Karpas-422 (cell line): ENCODE measurements around the gene CTSC. TPM values are rescaled to one million over a fixed set of nuclear protein-coding genes. Genes with fewer than 3 reads are reported as not detected.

Experiments used
- DNase-seq: peaks from one replicate; pipeline ENCODE4 v3.0.0-alpha.2; 2015
- H2AFZ ChIP-seq: fragments of 200-600 bp; sonication (generic); 2 replicates; pipeline ENCODE4 v1.6.1; 2014; ENCODE audit warnings: antibody characterized with exemption, low read length, mixed read lengths
- H3K27ac ChIP-seq: fragments of 200-600 bp; sonication (generic); 2 replicates; pipeline ENCODE4 v1.5.1; 2014; ENCODE audit warnings: mild to moderate bottlenecking, low read length, moderate library complexity
- H3K27me3 ChIP-seq: fragments of 200-600 bp; sonication (generic); 2 replicates; pipeline ENCODE4 v1.6.1; 2014; ENCODE audit warnings: low read length, mixed read lengths
- H3K36me3 ChIP-seq: fragments of 200-600 bp; sonication (generic); 2 replicates; pipeline ENCODE4 v1.6.1; 2014; ENCODE audit warnings: low read length, mixed read lengths; ENCODE audit not compliant: insufficient read depth
- H3K4me1 ChIP-seq: fragments of 200-600 bp; sonication (generic); 2 replicates; pipeline ENCODE4 v1.6.1; 2014; ENCODE audit warnings: mild to moderate bottlenecking, low read length, mixed read lengths
- H3K4me2 ChIP-seq: fragments of 200-600 bp; sonication (generic); 2 replicates; pipeline ENCODE4 v1.6.1; 2014; ENCODE audit warnings: low read length, low read depth, mild to moderate bottlenecking; ENCODE audit not compliant: poor library complexity, severe bottlenecking
- H3K4me3 ChIP-seq: fragments of 200-600 bp; sonication (generic); 2 replicates; pipeline ENCODE4 v1.5.1; 2014; ENCODE audit warnings: mild to moderate bottlenecking, antibody characterized with exemption, low read length, mixed read lengths
- H3K79me2 ChIP-seq: fragments of 200-600 bp; sonication (generic); 2 replicates; pipeline ENCODE4 v1.6.1; 2014; ENCODE audit warnings: mild to moderate bottlenecking, low read length, mixed read lengths
- H3K9ac ChIP-seq: fragments of 200-600 bp; sonication (generic); 2 replicates; pipeline ENCODE4 v1.6.0; 2014; ENCODE audit warnings: low read length
- H3K9me2 ChIP-seq: fragments of 200-600 bp; sonication (generic), shearing (Covaris generic); replicated peaks from 2 replicates; pipeline ENCODE4 v1.6.0; 2014; ENCODE audit warnings: mild to moderate bottlenecking, low read length, moderate library complexity; ENCODE audit not compliant: insufficient read depth
- H3K9me3 ChIP-seq: fragments of 300-700, 200-600 bp; sonication (generic); 2 replicates; pipeline ENCODE4 v1.6.1; 2014; ENCODE audit warnings: low read length, mixed read lengths
- H4K20me1 ChIP-seq: fragments of 200-600 bp; sonication (generic); 2 replicates; pipeline ENCODE4 v1.6.1; 2014; ENCODE audit warnings: mild to moderate bottlenecking, antibody characterized with exemption, low read length, low read depth; ENCODE audit not compliant: insufficient read depth
- total RNA-seq: library from RNA; depleted of rRNA; stranded (reverse); fragments of >200 nt; shearing (Covaris generic); gene quantifications from 2 replicates; pipeline ENCODE4 v1.2.3, GENCODE V29; 2014; ENCODE audit warnings: low replicate concordance

Gene CTSC
- total RNA-seq, 1 experiment from 2014 or later: 453 TPM

- H3K36me3 ChIP-seq: peaks cover 64% of the 10 kb centered on the region
- no peak overlapping the region for H2AFZ ChIP-seq
- H3K27me3 ChIP-seq: no peaks in the 10 kb centered on the region
- H3K9ac ChIP-seq: no peak overlapping the region
- no peak overlapping the region for H3K4me2 ChIP-seq
- H3K79me2 ChIP-seq: peaks cover 2% of the 10 kb centered on the region; the same call in 1 of the 2 replicates
- H3K9me2 ChIP-seq: 0 out of 2 replicates have a peak, but pooled peaks cover 3% of the 10 kb centered on the region
- no peaks in the 10 kb centered on the region for H3K4me1 ChIP-seq
- H3K9me3 ChIP-seq: no peaks in the 10 kb centered on the region
- no peaks in the 10 kb centered on the region for H4K20me1 ChIP-seq
- no peak overlapping the region for H3K4me3 ChIP-seq
- no peak for DNase-seq
- no peak overlapping the region for H3K27ac ChIP-seq
These were observed 54.6 kb downstream of the CTSC start for GRCh38 chr11:88282747-88283515.

- no peaks in the 10 kb centered on the region for H3K9me2 ChIP-seq
- no peaks in the 10 kb centered on the region for H3K9me3 ChIP-seq
- peaks cover 60% of the 10 kb centered on the region for H3K36me3 ChIP-seq
- no peaks in the 10 kb centered on the region for H4K20me1 ChIP-seq
- H3K4me3 ChIP-seq: no peak overlapping the region
- peak; percentile 60 for DNase-seq
- H3K79me2 ChIP-seq: 0 out of 2 replicates have a peak, but pooled peaks cover 5% of the 10 kb centered on the region
- H2AFZ ChIP-seq: no peak overlapping the region
- no peak overlapping the region for H3K4me2 ChIP-seq
- no peaks in the 10 kb centered on the region for H3K27me3 ChIP-seq
- no peak overlapping the region for H3K9ac ChIP-seq
- H3K27ac ChIP-seq: no peak overlapping the region
- no peaks in the 10 kb centered on the region for H3K4me1 ChIP-seq
These were observed 56.2 kb downstream of the CTSC start for GRCh38 chr11:88281317-88281712.

- Histone ChIP-seq H3K79me2 (0 out of 2 replicates have a peak, but pooled peaks cover 5% of the 10 kb centered on the region), H3K27me3 (no peaks in the 10 kb centered on the region)
These were observed 56.7 kb downstream of the CTSC start for GRCh38 chr11:88280673-88281316.

GRCh38 chr11:88277349-88277915 is 60.1 kb downstream of the CTSC start:
- Histone ChIP-seq H3K4me2 (no peak overlapping the region), H3K36me3 (peaks cover 63% of the 10 kb centered on the region), H3K4me1 (no peaks in the 10 kb centered on the region), H3K27me3 (no peaks in the 10 kb centered on the region), H3K9me3 (no peaks in the 10 kb centered on the region; the same call in 1 of the 2 replicates), H3K27ac (no peak overlapping the region), H3K4me3 (no peak overlapping the region), H3K9me2 (no peaks in the 10 kb centered on the region), H3K9ac (no peak overlapping the region), H2AFZ (no peak overlapping the region), H4K20me1 (no peaks in the 10 kb centered on the region), H3K79me2 (peaks cover 12% of the 10 kb centered on the region; the same call in 1 of the 2 replicates)
- DNase-seq: no peak

More at GRCh38 chr11:88280673-88281316, 56.7 kb downstream of the CTSC start:
- no peak for DNase-seq
- no peak overlapping the region for H3K4me2 ChIP-seq
- H2AFZ ChIP-seq: no peak overlapping the region
- H3K4me3 ChIP-seq: no peak overlapping the region
- no peaks in the 10 kb centered on the region for H3K4me1 ChIP-seq
- no peak overlapping the region for H3K9ac ChIP-seq
- no peaks in the 10 kb centered on the region for H3K9me3 ChIP-seq
- H3K27ac ChIP-seq: no peak overlapping the region
- no peaks in the 10 kb centered on the region for H4K20me1 ChIP-seq
- no peaks in the 10 kb centered on the region for H3K9me2 ChIP-seq
- peaks cover 59% of the 10 kb centered on the region; the same call in 1 of the 2 replicates for H3K36me3 ChIP-seq

GRCh38 chr11:88275636-88276035 is 61.9 kb downstream of the CTSC start:
- Histone ChIP-seq H3K4me3 (no peak overlapping the region), H2AFZ (no peak overlapping the region), H3K27ac (no peak overlapping the region), H3K9me3 (peaks cover 2% of the 10 kb centered on the region; the same call in 1 of the 2 replicates), H3K4me2 (no peak overlapping the region), H3K79me2 (peaks cover 12% of the 10 kb centered on the region; the same call in 1 of the 2 replicates), H3K4me1 (no peaks in the 10 kb centered on the region), H4K20me1 (no peaks in the 10 kb centered on the region), H3K27me3 (no peaks in the 10 kb centered on the region), H3K9ac (no peak overlapping the region), H3K9me2 (no peaks in the 10 kb centered on the region), H3K36me3 (peaks cover 67% of the 10 kb centered on the region)
- DNase-seq: no peak

GRCh38 chr11:88266919-88267318 is 70.6 kb downstream of the CTSC start:
- H3K36me3 ChIP-seq: peaks cover 93% of the 10 kb centered on the region
- no peak overlapping the region for H3K9ac ChIP-seq
- H3K79me2 ChIP-seq: 0 out of 2 replicates have a peak, but pooled peaks cover 3% of the 10 kb centered on the region
- H3K4me2 ChIP-seq: no peak overlapping the region
- no peaks in the 10 kb centered on the region for H4K20me1 ChIP-seq
- H3K9me2 ChIP-seq: no peaks in the 10 kb centered on the region
- H3K4me3 ChIP-seq: no peak overlapping the region
- H3K9me3 ChIP-seq: peaks cover 19% of the 10 kb centered on the region
- H3K27ac ChIP-seq: no peak overlapping the region
- H3K27me3 ChIP-seq: no peaks in the 10 kb centered on the region
- no peak overlapping the region for H2AFZ ChIP-seq
- no peak for DNase-seq
- H3K4me1 ChIP-seq: no peaks in the 10 kb centered on the region

- no peak for DNase-seq
- H2AFZ ChIP-seq: no peak overlapping the region
- H3K4me2 ChIP-seq: no peak overlapping the region
- H3K27ac ChIP-seq: no peak overlapping the region
- H4K20me1 ChIP-seq: no peaks in the 10 kb centered on the region
- no peaks in the 10 kb centered on the region for H3K27me3 ChIP-seq
- H3K79me2 ChIP-seq: 0 out of 2 replicates have a peak, but pooled peaks cover 3% of the 10 kb centered on the region
- no peaks in the 10 kb centered on the region for H3K9me2 ChIP-seq
- no peak overlapping the region for H3K4me3 ChIP-seq
- H3K9ac ChIP-seq: no peak overlapping the region
- H3K9me3 ChIP-seq: peaks cover 25% of the 10 kb centered on the region
- H3K4me1 ChIP-seq: no peaks in the 10 kb centered on the region
- peaks cover 88% of the 10 kb centered on the region for H3K36me3 ChIP-seq
These were observed 71.4 kb downstream of the CTSC start for GRCh38 chr11:88266157-88266556.

GRCh38 chr11:88259431-88259830 is 78.1 kb downstream of the CTSC start:
- Histone ChIP-seq H3K4me2 (no peak overlapping the region), H3K36me3 (peaks cover 24% of the 10 kb centered on the region), H4K20me1 (no peaks in the 10 kb centered on the region), H3K4me1 (no peaks in the 10 kb centered on the region), H3K9me2 (no peaks in the 10 kb centered on the region), H3K4me3 (no peak overlapping the region), H3K27me3 (no peaks in the 10 kb centered on the region), H3K79me2 (no peaks in the 10 kb centered on the region), H3K27ac (no peak overlapping the region), H3K9ac (no peak overlapping the region), H2AFZ (no peak overlapping the region), H3K9me3 (peaks cover 20% of the 10 kb centered on the region)
- no peak for DNase-seq
